Measurements from ENCODE around the gene C20orf144. TPM values are rescaled to one million over a fixed set of nuclear protein-coding genes. Genes with fewer than 3 reads are reported as not detected.
A peak's percentile ranks its signal among the peaks of the same experiment; 100 is the strongest.

The C20orf144 gene
- total RNA-seq, 4 donors from 2014 or later = not detected

- intact Hi-C loops (cut with DNase I; ENCODE audit: low total_unique reads) = no loop called here
- H3K4me1 ChIP-seq = peaks cover 1 to 35% (median 8%) of the 10 kb centered on the region in 4 donors
- H3K36me3 ChIP-seq = peaks cover 0 to 18% (median 0%) of the 10 kb centered on the region in 4 donors
- H3K4me3 ChIP-seq = no peak overlapping the region
- H3K27me3 ChIP-seq = no peaks in the 10 kb centered on the region
- H3K27ac ChIP-seq = peak overlapping the region in 2 of 4 donors; percentile 1 to 5
- no peak for DNase-seq
- no peak for TF ChIP-seq CTCF (IDR thresholded peaks at IDR 0.05)
- TF ChIP-seq POLR2A (IDR thresholded peaks at IDR 0.05) = no peak
- TF ChIP-seq POLR2AphosphoS5 (IDR thresholded peaks at IDR 0.05) = no peak
- no peak for TF ChIP-seq EP300 (IDR thresholded peaks at IDR 0.05; ENCODE audit: low read depth)
- 81 to 100% methylated on average over 4 to 11 of the region's 11 CpGs for WGBS, 2 donors (ENCODE audit: low coverage in 1 of 2)
- H3K9me3 ChIP-seq = no peaks in the 10 kb centered on the region
- in situ Hi-C loops (cut with MboI; ENCODE audit: low pct_ligation_motif_present in 1 of 4, low pct_unique_long_range_greater_than_20kb in 1 of 4, low sequenced_read_pairs in 3 of 4) = no loop called here
These were observed 14.3 kb upstream of the C20orf144 start for GRCh38 chr20:33647603-33648395.

- in situ Hi-C loops (cut with MboI; ENCODE audit: low pct_ligation_motif_present in 1 of 4, low pct_unique_long_range_greater_than_20kb in 1 of 4, low sequenced_read_pairs in 3 of 4) (no loop called here), intact Hi-C loops (cut with DNase I; ENCODE audit: low total_unique reads) (no loop called here)
- DNase-seq = no peak
- Histone ChIP-seq H3K4me3 (no peak overlapping the region), H3K27me3 (no peaks in the 10 kb centered on the region), H3K9me3 (no peaks in the 10 kb centered on the region), H3K27ac (peak overlapping the region in 1 of 4 donors; percentile 12), H3K4me1 (peaks cover 8 to 41% (median 13%) of the 10 kb centered on the region in 4 donors), H3K36me3 (peaks cover 0 to 18% (median 0%) of the 10 kb centered on the region in 4 donors)
- TF ChIP-seq POLR2A (IDR thresholded peaks at IDR 0.05) = no peak
- WGBS, 2 donors (ENCODE audit: low coverage in 1 of 2) = 86 to 93% methylated on average over 3 to 14 of the region's 14 CpGs
These were observed 13.6 kb upstream of the C20orf144 start for GRCh38 chr20:33648396-33649004.

GRCh38 chr20:33649201-33649681 lies 12.9 kb upstream of the C20orf144 start:
- intact Hi-C loops (cut with DNase I; ENCODE audit: low total_unique reads) (no loop called here), in situ Hi-C loops (cut with MboI; ENCODE audit: low pct_ligation_motif_present in 1 of 4, low pct_unique_long_range_greater_than_20kb in 1 of 4, low sequenced_read_pairs in 3 of 4) (no loop called here)
- no peak overlapping the region for H3K4me3 ChIP-seq
- 67% methylated on average over 19 of the region's 19 CpGs; no CpG with 5 or more reads in 1 of the 2 donors for WGBS, 2 donors (ENCODE audit: low coverage in 1 of 2)
- no peaks in the 10 kb centered on the region for H3K9me3 ChIP-seq
- H3K27ac ChIP-seq = peak overlapping the region in 2 of 4 donors; percentile 12 to 50
- H3K27me3 ChIP-seq = no peaks in the 10 kb centered on the region
- no peak for TF ChIP-seq POLR2A (IDR thresholded peaks at IDR 0.05)
- TF ChIP-seq EP300 (IDR thresholded peaks at IDR 0.05; ENCODE audit: low read depth) = no peak
- TF ChIP-seq POLR2AphosphoS5 (IDR thresholded peaks at IDR 0.05) = no peak
- no peak for TF ChIP-seq CTCF (IDR thresholded peaks at IDR 0.05)
- peaks cover 0 to 13% (median 0%) of the 10 kb centered on the region in 4 donors for H3K36me3 ChIP-seq
- peaks cover 12 to 48% (median 19%) of the 10 kb centered on the region in 4 donors for H3K4me1 ChIP-seq
- no peak for DNase-seq

- in situ Hi-C loops (cut with MboI; ENCODE audit: low pct_ligation_motif_present in 1 of 4, low pct_unique_long_range_greater_than_20kb in 1 of 4, low sequenced_read_pairs in 3 of 4) (loop anchor here (5.0 to 10.0 kb wide), 3 partner anchors 185 to 198 kb away; no protein-coding TSS in a partner anchor), intact Hi-C loops (cut with DNase I; ENCODE audit: low total_unique reads) (no loop called here)
- no peak overlapping the region for H3K27ac ChIP-seq
- WGBS, 2 donors (ENCODE audit: low coverage in 1 of 2) = 81% methylated on average over 11 of the region's 11 CpGs; no CpG with 5 or more reads in 1 of the 2 donors
- H3K36me3 ChIP-seq = peaks cover 0 to 5% (median 0%) of the 10 kb centered on the region in 4 donors
- peaks cover 17 to 57% (median 25%) of the 10 kb centered on the region in 4 donors for H3K4me1 ChIP-seq
- no peak overlapping the region for H3K4me3 ChIP-seq
- H3K27me3 ChIP-seq = no peaks in the 10 kb centered on the region
- TF ChIP-seq POLR2A (IDR thresholded peaks at IDR 0.05) (no peak), EP300 (IDR thresholded peaks at IDR 0.05; ENCODE audit: low read depth) (no peak), CTCF (IDR thresholded peaks at IDR 0.05) (no peak)
- no peak for DNase-seq
- H3K9me3 ChIP-seq = no peaks in the 10 kb centered on the region
These were observed 11.9 kb upstream of the C20orf144 start for GRCh38 chr20:33650111-33650752.

Measured in transverse colon (tissue), 4 donors.